GM19099 (cell line): ENCODE data around the gene LRRC61.
A peak's percentile ranks its signal among the peaks of the same experiment; 100 is the strongest.

ENCODE experiments used
- POLR2A ChIP-seq: IDR thresholded peaks from 3 replicates; pipeline ENCODE4 v1.6.1; 2011; ENCODE audit warnings: low read depth; ENCODE audit not compliant: insufficient read length; ENCODE audit errors: extremely low read depth

Gene LRRC61

DNA sequence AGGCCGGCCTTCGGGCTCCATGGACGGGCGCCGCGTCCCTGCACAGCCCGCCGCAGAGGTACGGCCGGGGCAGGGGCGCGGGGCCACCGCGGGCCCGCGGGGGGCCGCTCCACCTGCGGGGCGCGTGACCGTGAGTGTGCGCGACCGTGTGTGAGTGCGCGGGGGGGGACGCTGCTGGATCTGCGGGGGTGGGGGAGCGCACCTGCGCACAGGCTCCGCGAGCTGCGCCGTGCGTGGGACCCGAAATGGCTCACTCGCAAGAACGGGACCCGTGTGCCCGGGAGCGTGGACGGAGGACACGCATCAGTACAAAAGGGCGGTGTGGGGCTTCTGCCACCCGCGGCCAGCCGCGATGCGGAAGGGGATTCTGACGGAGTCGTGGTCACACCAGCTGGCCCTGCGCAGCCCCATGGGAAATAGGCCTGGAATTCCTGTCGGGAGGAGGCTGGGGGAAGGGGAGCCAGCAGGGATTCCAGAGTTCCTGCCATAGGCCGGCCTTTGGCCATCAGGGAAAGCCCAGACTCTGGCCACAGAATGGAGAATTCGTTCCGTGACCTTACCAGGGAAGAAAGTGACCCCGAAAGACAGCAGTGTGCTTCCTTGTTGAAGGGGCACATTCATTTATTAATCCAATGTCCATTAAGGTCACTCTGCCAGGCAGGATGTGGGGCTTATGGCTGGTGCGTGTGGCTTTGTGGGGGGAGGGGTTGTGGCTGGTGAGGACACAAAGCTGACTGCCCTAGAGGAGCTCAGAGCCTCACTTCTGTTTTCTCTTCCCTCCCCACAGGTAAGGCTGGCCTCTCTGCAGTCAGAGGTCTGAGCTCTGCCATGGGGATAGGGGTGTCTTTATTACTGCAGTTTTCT, 46.0 kb downstream of the LRRC61 start:
- peak; percentile 50 for TF ChIP-seq POLR2A

DNA sequence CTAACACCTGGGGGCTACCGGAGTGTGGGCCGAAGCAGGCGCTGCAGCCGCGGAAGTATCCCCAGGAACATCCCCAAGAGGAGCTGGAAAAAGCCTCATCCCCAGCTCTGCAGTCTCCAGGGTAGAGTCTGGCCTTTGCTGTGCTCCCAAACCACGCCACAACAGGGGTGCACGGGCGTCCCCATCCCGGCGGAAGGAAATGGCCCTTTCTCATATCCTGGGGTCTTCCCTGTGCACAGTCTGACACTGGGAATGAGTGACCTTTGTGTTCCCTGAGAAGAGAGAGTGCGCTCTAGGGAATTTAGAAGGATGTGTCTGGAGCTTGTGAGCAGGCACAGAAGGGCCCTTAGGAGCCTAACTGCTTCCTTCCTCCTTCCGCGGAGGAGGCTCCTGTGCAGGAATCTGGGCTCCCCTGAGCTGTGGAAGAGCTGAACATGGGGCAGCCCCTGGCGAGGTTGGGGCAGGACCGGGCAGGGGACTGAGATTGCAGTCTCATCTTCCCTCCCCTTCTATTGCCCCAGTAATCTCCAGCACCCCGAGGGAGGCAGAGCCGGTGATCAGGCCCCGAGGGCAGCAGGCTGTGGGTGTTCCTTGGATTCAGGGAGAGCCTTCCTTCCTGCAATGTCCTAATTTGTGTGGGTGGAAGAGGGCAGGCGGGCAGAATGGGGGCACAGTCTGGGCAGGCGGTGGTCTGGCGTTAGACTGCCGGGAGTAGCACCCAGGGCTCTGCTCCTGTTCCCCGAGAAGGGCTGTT, 46.8 kb downstream of the LRRC61 start:
- no peak for TF ChIP-seq POLR2A

DNA sequence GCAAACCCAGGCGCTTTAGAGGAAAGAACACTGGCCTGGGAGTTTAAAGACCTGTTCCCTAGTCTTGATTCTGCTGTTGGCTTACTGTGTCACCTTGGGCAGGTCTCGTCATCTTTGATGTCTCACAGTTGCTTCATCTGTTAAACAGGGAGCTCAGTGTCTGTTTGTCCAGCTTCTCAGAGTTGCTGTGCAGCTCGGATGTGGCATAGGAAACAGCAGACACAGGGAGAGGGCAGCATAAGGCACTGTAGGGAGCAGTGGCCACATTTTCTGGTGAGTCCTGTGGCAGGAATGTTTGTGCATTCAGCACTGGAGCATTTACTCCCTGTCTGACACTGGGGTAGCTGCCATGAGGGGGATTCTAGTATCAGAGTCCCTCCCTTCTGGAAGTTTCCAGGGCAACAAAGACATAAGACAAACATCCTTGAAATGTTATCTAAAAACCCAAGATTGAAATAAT, 47.5 kb downstream of the LRRC61 start:
- no peak for TF ChIP-seq POLR2A

DNA sequence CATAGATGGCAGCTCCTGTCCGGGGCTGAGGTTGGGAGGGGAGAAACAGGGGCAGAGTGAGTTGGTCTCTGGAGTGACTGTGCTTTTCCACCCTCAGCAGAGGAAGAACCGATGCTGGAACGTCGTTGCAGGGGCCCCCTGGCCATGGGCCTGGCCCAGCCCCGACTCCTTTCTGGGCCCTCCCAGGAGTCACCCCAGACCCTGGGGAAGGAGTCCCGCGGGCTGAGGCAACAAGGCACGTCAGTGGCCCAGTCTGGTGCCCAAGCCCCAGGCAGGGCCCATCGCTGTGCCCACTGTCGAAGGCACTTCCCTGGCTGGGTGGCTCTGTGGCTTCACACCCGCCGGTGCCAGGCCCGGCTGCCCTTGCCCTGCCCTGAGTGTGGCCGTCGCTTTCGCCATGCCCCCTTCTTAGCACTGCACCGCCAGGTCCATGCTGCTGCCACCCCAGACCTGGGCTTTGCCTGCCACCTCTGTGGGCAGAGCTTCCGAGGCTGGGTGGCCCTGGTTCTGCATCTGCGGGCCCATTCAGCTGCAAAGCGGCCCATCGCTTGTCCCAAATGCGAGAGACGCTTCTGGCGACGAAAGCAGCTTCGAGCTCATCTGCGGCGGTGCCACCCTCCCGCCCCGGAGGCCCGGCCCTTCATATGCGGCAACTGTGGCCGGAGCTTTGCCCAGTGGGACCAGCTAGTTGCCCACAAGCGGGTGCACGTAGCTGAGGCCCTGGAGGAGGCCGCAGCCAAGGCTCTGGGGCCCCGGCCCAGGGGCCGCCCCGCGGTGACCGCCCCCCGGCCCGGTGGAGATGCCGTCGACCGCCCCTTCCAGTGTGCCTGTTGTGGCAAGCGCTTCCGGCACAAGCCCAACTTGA, 48.2 kb downstream of the LRRC61 start:
- TF ChIP-seq POLR2A = no peak

DNA sequence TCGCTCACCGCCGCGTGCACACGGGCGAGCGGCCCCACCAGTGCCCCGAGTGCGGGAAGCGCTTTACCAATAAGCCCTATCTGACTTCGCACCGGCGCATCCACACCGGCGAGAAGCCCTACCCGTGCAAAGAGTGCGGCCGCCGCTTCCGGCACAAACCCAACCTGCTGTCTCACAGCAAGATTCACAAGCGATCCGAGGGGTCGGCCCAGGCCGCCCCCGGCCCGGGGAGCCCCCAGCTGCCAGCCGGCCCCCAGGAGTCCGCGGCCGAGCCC, 48.8 kb downstream of the LRRC61 start:
- TF ChIP-seq POLR2A = no peak

DNA sequence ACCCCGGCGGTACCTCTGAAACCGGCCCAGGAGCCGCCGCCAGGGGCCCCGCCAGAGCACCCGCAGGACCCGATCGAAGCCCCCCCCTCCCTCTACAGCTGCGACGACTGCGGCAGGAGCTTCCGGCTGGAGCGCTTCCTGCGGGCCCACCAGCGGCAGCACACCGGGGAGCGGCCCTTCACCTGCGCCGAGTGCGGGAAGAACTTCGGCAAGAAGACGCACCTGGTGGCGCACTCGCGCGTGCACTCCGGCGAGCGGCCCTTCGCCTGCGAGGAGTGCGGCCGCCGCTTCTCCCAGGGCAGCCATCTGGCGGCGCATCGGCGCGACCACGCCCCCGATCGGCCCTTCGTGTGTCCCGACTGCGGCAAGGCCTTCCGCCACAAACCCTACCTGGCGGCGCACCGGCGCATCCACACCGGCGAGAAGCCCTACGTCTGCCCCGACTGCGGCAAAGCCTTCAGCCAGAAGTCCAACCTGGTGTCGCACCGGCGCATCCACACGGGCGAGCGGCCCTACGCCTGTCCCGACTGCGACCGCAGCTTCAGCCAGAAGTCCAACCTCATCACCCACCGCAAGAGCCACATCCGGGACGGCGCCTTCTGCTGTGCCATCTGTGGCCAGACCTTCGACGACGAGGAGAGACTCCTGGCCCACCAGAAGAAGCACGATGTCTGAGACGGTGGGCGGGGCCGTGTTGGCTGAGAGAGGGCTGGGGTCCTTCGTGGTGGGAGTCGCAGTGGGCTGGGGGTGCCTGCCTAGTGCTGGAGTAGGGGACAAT, 49.3 kb downstream of the LRRC61 start:
- peak; percentile 13 for TF ChIP-seq POLR2A

DNA sequence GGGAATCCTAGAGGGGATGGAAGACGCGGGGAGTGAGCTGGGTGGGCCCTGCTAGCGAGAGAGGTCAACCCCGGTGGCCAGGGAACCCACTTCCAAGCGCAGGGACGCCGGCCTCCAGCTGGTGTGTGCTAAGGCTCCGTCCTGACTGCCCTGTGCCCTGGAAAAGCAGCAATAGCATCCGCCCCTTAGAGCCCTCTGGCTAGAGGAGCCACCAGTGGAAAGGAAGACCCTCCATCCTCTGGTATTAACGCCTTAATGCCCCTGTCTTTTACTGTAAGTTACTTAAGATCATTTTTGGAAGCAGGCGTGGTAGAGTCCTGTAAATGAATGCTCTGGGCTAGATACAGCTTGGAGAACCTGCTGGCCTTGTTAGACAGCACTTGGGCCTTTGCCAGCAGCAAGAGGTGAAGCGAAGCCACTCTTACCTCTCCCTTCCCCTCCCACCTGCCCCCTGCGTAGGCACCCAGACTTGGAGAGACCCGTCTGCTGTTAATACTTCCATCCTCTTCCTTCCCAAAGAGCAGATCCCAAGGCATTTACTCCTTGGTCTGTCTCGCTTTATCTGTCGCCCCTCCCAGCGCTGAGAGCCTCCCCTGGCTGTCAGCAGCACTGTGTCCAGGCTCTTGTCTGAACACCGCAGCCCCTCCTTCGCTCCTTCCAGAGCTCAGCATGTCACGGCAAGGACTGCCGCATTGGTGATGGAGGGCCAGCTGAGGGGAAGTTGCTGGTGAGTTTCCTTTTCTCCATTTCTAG, 50.1 kb downstream of the LRRC61 start:
- TF ChIP-seq POLR2A = peak; percentile 5

DNA sequence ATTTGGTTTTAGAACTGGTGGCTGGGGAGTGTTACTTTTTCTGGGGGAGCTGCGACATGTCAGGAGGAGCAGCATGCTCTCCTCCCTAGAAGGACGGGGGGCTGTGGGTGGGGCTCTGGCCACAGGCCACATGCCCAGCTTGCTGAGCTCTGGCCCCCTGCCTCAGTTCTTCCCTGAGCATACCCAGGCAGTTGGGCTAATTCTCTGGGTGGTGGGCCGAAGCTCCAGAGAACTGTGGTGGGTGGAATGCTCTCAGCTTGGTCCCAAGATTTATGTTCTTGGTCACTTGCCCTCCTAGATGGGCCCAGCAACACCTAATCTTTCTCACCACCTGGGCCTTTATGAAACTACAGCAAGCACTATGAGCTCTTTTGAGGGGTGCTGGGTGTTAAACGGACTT, 50.9 kb downstream of the LRRC61 start:
- no peak for TF ChIP-seq POLR2A

DNA sequence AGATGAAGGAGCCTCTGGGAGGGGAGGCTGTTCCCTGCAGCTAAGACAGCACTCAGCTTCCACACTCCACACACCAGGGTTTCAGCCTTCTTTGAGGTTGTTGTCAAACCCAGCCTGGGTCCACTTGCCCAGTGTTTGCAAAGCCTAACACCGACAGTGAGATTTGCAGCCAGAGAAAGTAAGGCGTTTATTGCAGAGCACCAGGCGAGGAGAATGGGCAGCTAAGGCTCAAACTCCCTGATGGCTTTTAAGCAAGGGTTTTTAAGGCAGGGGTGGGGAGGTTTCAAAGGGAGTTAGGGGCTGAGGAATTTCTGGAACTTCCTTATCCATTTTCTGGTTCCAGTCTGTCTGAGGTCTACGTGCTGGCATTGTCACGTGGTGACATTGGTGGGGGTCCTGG, 51.3 kb downstream of the LRRC61 start:
- no peak for TF ChIP-seq POLR2A

DNA sequence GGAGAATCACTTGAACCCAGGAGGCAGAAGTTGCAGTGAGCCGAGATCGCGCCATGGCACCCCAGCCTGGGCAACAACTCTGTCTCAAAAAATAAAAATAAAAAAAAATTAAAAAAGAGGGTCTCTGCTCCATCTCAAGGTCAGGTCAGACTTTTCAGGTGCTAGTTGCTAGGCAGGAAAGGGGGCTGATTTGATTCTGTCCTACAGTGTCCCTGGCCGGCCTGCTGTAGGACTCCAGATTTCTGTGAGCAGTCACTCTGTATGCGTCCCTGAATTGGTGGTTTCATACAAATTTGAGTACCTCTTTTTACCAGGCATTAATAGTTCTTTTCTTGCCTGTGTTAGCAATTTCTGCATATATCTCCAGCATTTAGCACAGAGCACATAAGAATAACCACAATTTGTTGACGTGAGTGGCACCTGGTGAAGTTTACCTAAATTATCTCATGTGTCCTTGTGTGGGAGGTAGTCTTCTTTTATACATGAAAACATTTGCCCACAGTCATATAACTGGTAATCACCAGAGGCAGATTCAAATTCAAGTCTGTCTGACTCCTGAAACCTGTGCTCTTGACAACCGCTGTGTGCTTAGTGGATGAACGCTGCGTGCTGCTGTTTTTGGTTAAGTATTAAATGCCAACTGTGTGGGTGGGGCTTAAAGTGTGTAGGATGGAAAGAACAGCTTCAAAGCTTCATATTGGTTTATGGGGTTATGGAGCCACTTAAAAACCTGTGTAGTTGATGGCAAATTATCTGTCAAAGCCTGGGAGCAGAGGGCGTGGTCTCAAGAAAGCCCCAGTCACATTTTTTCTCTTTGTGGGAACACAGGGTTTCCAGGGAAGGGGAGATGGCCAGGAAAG, 52.7 kb downstream of the LRRC61 start:
- peak; percentile 51 for TF ChIP-seq POLR2A

DNA sequence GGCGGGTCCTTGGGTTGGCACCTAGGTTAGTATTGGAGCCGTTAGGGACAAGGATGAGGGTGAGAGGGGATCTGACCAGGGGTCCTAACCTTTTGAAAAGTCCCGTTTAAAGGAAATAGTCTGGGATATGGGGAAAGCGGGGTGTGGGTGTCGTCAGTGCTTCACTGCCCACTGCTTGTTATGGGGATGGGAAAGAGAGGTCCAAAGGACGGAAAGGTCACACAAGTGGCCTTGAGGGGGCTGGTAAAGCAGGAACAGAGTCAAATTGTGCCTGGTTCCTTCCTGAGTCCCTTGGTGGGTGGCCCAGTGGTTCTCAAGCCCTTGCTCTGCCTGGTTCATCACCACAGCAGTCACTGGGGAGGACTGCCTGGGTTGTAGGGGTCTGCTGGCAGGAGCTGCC, 53.4 kb downstream of the LRRC61 start:
- peak; percentile 39 for TF ChIP-seq POLR2A

DNA sequence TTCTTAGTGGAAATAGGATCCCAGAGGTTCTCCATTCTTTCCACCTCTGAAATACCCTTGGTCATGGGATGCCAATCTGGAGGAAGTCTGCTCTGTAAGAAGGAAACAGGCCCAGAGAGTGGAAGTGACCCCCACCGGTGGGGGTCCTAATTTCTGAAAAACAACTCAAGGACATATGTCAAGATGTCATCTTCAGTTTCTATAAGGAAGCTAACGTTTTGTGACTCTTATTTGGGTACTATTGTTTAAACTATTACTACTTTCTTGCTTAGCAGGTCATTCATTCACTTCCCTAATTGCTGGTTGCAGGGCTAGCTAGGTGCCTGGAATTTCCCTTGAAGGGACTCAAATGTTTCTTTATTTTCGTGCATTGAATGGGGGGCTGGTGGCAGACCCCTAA, 54.0 kb downstream of the LRRC61 start:
- no peak for TF ChIP-seq POLR2A

DNA sequence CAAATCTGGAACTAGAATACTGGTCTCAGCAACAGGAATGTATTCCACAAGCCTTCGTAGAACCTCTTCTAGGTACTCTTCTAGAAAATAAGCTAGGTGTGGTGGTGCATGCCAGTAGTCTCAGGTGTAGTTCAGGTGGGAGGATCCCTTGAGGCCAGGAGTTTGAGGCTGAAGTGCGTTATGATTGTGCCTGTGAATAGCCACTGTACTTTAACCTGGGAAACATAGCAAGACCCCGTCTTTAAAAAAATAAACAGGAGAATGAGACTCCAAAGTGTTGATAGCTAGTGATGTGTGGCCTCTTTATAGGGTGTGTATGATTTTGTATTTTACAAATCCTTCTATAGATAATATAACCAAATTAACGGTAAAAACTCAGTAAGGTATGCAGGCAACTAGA, 54.5 kb downstream of the LRRC61 start:
- no peak for TF ChIP-seq POLR2A
